NCI-H2171 (cell line): ENCODE measurements around the gene UPF2.
"Not testable (repeated sequence)": the region's sequence is repeated elsewhere in the genome, so short reads cannot be mapped to it uniquely, and the experiment has no call there.

ENCODE experiments used
- DNase-seq: peaks from one replicate; lab custom pipeline; 2025; lab: John Stamatoyannopoulos, UW

UPF2 gene

GRCh38 chr10:12042797-12043651, at the start of gene UPF2:
Gene UPF2 (minus strand): TSS chr10:12042809. CDS start chr10:12035423, 7,386 bp downstream.
- peak; percentile 89 for DNase-seq

DNA sequence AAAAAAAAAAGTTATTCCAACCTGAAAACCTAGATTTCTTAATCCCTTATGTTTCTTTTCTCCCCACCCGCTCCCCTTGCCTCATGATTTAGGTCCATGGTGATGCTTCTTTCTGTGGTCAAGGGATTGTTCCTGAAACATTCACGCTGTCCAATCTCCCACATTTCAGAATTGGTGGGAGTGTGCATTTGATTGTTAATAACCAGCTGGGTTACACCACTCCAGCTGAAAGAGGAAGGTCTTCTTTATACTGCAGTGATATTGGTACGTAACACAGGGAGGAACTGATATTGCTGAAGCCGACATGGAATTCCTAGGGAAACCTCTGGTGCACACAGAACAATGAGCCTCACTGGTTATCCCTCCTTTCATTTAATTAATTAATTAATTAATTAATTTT, 48.8 kb upstream of the UPF2 start:
- no peak for DNase-seq

DNA sequence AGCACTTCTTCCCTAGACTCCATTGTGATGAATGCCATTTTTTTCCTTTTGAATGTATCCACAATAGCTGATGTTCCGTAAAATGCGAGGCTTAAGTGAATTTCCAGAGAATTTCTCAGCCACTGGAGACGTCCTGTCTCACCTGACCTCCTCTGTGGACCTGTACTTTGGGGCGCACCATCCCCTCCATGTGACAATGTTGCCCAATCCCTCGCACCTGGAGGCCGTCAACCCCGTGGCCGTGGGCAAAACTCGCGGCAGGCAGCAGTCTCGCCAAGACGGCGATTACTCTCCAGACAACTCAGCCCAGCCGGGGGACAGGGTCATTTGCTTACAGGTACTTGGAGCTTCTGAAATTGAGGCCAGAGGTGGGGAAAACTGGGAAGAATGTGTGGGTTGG, 46.3 kb upstream of the UPF2 start:
- DNase-seq: no peak

- DNase-seq: no peak
Measured at GRCh38 chr10:12081879-12082557, 39.4 kb upstream of the UPF2 start.

- DNase-seq: no peak
Measured at GRCh38 chr10:12081470-12081869, 38.9 kb upstream of the UPF2 start.

DNA sequence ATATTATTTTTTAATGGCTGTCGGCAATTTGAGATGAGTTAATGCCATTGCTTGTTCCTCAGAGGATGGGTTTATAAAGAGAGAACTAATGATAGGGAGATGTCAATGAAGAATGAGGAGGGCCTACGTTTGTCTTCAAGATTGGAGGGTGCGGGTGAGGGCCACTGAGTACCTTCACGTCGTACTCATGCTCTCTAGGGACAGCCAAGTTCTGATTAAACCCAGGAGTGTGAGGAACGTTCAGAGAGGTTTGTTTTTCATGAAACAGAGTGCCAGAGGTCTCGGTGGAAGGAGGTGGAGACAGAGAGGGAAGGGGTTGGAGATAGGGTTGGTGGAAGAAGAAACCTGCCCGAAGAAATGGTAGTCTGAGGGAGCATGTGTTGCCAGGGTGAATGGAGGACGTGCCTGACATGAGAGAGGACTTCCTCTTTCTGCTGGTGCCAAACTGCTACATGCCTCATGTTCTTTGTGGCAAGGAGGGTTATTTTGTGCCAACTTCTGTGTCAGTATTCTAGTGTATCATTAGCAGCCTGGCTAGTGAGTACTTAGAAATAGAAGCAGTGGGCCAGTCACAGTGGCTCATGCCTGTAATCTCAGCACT, 35.1 kb upstream of the UPF2 start:
- DNase-seq: no peak

DNA sequence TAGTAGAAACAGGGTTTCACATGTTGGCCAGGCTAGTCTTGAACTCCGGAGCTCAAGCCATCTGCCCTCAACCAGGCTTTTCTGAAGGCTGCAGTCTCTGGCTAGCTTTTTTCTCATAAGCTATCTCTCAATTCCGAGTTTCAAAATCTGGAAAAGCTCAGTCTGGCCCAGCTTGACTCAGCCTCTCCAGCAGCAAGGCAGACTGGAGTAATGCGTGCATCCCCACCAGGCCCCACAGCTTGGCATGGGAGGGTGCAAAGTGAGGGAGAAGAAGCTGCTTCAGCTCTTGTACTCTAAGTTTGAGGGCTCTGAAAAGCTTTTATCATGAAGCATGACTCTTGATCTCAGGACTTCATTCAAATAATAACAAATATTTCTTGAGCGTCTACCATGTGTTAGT, 30.9 kb upstream of the UPF2 start:
- no peak for DNase-seq

DNA sequence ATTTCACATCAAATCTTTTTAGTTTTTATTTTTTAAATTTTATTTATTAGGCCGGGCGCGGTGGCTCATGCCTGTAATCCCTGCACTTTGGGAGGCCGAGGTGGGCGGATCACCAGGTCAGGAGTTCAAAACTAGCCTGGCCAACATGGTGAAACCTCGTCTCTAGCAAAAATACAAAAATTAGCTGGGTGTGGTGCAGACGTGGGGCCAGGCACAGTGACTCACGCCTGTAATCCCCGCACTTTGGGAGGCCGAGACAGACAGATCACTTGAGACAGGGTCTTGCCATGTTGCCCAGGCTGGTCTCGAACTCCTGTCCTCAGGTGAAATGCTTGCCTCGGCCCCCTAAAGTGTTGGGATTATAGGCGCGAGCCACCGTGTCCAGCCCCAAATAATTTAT, 28.8 kb upstream of the UPF2 start:
- DNase-seq: not testable (repeated sequence)

GRCh38 chr10:12068449-12069269, 26.1 kb upstream of the UPF2 start, which contains the start of gene DHTKD1:
Gene DHTKD1 (plus strand): TSS chr10:12068954. CDS start chr10:12069034, 80 bp downstream.
- DNase-seq: peak; percentile 89

- no peak for DNase-seq
Measured at GRCh38 chr10:12067336-12067735, 24.7 kb upstream of the UPF2 start.

GRCh38 chr10:12063483-12063818, 20.8 kb upstream of the UPF2 start:
- DNase-seq: no peak

- DNase-seq: no peak
Measured at GRCh38 chr10:12062754-12063482, 20.3 kb upstream of the UPF2 start.

GRCh38 chr10:12061124-12061523, 18.5 kb upstream of the UPF2 start:
- DNase-seq: no peak

- DNase-seq: no peak
Measured at GRCh38 chr10:12056748-12057147, 14.1 kb upstream of the UPF2 start.

DNA sequence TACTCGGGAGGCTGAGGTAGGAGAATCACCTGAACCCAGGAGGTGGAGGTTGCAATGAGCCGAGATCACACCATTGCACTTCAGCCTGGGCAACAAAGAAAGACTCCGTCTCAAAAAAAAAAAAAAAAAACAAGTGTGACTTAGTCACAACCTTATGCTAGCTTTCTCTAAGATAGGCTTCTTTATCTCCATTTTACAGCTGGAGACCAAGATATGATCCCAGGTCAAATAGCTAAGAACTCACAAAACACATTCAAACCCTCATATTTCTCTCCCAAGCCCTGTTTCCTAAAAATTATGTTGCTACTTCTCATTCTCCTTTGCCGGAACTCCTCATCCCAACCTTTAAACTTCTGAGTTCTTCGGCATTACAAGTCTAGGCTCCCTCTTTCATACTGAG, 13.1 kb upstream of the UPF2 start:
- no peak for DNase-seq

GRCh38 chr10:12051241-12051640, 8.6 kb upstream of the UPF2 start:
- no peak for DNase-seq

DNA sequence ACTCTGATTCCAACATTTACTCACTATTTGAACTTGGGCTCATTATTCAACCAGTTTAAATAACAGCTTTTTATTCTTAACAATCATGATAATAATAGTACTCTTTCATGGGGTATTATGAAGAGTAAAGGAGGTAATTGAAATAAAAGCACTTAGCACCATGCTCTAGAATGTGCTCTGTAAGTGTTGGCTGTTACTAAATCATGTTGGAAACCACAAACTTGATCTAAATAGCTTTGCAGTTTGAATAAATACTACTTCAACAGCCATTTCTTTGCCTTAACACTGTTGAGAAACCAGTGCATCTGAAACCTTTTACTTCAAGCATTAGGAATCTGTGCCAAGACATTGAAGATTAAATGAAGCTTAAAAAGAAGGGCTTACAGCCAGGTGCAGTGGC, 7.9 kb upstream of the UPF2 start:
- DNase-seq: no peak

GRCh38 chr10:12048547-12048946, 5.9 kb upstream of the UPF2 start:
- DNase-seq: no peak

- no peak for DNase-seq
Measured at GRCh38 chr10:12045596-12045995, 3.0 kb upstream of the UPF2 start.

DNA sequence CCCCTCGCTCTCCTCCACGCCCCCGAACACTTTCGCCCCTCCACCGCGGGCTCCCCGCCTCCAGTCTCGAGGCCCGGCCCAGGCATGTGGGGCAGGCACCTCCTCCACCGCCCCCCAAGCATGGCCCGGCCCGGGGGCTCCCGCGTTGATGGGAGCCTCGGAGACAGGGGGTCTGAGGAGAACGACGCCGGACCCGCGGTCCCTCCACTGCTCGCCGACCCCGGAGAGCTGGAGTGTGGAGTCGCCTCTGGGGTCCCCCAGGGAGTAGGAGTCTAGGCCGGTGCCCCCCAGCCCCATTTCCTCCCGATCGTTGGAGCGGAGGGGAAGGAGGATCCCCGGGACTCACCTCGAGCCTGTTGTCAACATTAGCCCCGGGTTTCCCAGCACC, 206 bp downstream of the UPF2 start:
- DNase-seq: no peak

DNA sequence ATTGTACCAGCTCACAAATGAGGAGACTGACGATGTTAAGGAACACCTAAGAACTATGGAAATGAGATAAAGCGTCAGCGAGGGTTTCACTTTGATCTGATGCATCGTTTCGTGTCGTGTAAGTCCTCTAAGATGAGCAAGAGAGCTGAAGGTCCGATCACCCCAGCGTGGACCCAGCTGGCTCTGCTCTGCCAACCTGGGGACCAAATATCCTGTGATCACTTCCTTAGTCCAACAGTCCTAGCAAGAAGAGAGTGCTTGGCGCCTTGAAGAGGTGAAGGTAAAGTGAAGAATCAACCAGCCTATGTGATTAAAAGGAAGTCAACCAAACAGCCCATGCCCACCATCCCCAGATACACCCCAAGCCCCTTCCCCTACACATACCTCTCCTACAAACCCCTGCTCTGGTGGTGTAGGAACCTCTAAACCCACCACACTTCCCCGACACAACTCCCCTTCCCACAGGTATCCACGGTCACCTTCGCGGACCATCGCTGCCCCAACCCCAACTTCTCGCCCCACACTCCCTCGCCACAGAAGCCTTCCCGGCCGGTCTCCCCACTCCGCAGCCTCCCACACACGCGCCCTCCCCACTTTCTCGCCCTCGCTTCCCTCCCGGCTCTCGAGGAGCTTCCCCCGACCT, 722 bp downstream of the UPF2 start:
- no peak for DNase-seq
